T-helper 1 cell treated with Interleukin-12 subunit alpha and Interleukin-12 subunit beta and Interleukin-4 antibody, amounts not matched to agents 30 ng/mL and 1 ng/mL, for 36 hours (primary cell): ENCODE data around the gene NPEPPS. TPM values are rescaled to one million over a fixed set of nuclear protein-coding genes. Genes with fewer than 3 reads are reported as not detected.
"Not testable (repeated sequence)": the region's sequence is repeated elsewhere in the genome, so short reads cannot be mapped to it uniquely, and the experiment has no call there.

Experiments used
- intact Hi-C: fragments of 100-400 bp; cut with micrococcal nuclease; formaldehyde crosslinking; loops from one replicate; pipeline ENCODE4 v1.15.1; 2024
- total RNA-seq: library from RNA; stranded (reverse); gene quantifications from 2 replicates; pipeline ENCODE4 v1.2.3, GENCODE V29; 2022

Gene NPEPPS, protein sequence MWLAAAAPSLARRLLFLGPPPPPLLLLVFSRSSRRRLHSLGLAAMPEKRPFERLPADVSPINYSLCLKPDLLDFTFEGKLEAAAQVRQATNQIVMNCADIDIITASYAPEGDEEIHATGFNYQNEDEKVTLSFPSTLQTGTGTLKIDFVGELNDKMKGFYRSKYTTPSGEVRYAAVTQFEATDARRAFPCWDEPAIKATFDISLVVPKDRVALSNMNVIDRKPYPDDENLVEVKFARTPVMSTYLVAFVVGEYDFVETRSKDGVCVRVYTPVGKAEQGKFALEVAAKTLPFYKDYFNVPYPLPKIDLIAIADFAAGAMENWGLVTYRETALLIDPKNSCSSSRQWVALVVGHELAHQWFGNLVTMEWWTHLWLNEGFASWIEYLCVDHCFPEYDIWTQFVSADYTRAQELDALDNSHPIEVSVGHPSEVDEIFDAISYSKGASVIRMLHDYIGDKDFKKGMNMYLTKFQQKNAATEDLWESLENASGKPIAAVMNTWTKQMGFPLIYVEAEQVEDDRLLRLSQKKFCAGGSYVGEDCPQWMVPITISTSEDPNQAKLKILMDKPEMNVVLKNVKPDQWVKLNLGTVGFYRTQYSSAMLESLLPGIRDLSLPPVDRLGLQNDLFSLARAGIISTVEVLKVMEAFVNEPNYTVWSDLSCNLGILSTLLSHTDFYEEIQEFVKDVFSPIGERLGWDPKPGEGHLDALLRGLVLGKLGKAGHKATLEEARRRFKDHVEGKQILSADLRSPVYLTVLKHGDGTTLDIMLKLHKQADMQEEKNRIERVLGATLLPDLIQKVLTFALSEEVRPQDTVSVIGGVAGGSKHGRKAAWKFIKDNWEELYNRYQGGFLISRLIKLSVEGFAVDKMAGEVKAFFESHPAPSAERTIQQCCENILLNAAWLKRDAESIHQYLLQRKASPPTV
- total RNA-seq, result 94.3 and 107 TPM in 2 replicates

- intact Hi-C loops, result loop anchor here (2.0 kb wide), 2 partner anchors 38 to 118 kb away; partner anchors contain the start of gene KPNB1
Measured at GRCh38 chr17:47530557-47531232, at the start of gene NPEPPS. NPEPPS (plus strand) TSS chr17:47531108; CDS start chr17:47531301, 193 bp downstream.

DNA sequence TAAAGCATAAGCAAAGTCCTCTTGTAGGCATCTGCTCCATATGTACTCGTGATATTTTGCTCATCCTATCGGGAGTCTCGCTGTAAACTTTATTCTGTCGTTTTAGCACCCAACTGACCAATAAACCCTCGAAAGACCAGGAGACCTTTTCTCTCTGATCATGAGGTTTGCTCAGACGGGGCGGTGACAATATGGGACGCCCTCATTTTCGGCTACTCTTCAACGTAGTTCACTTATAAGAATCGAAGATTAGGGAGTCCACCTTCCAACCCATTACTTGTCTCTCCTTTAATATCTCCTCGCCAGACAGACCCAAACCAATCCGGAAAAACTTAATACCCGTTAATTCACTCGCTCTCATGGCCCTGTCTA lies 39.1 kb upstream of the NPEPPS start:
- intact Hi-C loops, result loop anchor here (1.0 to 2.0 kb wide), 2 partner anchors 39 to 157 kb away; partner anchors contain the start of genes KPNB1 and NPEPPS

DNA sequence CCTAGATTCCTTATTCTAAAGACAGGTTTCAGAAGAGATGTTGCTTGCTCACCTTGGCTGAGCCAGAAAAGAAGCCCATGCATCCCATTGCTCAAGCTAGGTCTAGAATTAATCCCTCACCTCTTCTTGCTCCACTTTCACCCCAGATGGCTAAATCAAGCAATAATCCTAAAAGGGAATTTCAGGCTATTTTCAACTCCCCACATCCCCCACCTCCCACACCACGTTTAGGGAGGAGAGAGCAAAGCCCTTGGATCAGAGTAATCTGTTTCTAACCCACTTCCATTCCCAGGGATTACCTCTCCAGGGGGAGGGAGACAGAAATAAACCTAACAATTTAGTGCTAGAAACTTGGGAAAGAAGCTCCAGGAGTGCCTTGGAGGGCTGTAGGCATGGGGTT lies 31.8 kb upstream of the NPEPPS start:
- intact Hi-C loops, result not testable (repeated sequence)

- intact Hi-C loops, result not testable (repeated sequence)
Measured at GRCh38 chr17:47499494-47499893, 31.4 kb upstream of the NPEPPS start.

DNA sequence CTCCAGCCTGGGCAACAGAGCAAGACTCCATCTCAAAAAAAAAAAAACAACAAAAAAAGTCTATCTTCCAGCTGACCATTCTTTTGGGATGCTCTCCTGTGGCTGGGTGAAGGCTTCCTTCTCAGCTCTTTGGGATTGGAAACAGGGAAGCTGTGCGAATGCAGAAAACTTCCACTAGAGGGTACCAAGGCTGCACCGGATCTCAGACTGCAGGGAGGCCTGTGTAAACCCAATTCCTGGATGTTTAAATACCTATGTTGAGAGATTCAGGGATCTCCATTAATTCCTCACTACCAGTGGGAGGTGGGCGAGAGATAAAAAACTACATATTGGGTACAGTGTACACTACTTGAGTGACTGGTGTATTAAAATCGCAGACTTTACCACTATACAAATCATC lies 30.3 kb upstream of the NPEPPS start:
- intact Hi-C loops, result loop anchor here (5.0 kb wide), 1 partner anchor 117 kb away; no protein-coding TSS in a partner anchor

GRCh38 chr17:47502122-47502731 lies 28.7 kb upstream of the NPEPPS start:
- intact Hi-C loops, result loop anchor here (5.0 kb wide), 1 partner anchor 115 kb away; no protein-coding TSS in a partner anchor

DNA sequence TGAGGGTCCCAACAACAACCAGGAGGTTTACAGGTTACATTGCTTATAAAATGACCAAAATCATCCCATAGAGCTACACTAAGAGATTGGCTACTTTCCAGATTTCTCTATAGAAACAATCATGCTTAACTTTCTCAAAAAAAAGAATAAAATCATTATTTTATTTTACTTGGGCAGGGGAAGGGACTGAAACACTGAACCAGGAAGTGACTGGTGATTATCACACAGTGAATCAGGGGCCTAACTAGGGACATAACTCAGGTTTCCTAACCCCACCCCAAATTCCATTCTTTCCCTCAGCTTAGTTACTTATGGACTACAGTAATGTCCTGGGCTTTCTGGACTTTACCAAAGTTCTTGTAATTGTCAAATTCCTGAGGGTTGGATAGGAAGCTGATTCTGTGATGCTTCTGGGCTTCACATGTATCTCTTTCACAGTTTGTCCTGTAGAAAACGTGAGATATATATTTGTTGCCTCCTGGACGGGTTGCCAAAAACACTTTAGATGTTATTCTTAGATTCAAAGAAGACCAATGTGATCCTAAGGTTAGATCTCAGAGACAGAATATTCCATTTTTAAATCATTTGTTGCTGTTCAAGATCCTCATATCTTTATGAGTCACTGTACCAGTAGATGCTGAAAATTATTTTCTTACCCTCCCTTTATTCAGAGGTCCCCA lies 28.0 kb upstream of the NPEPPS start:
- intact Hi-C loops, result loop anchor here (5.0 kb wide), 1 partner anchor 114 kb away; no protein-coding TSS in a partner anchor

- intact Hi-C loops, result not testable (repeated sequence)
Measured at GRCh38 chr17:47511701-47512146, 19.2 kb upstream of the NPEPPS start.

- intact Hi-C loops, result not testable (repeated sequence)
Measured at GRCh38 chr17:47513301-47513700, 17.6 kb upstream of the NPEPPS start.

DNA sequence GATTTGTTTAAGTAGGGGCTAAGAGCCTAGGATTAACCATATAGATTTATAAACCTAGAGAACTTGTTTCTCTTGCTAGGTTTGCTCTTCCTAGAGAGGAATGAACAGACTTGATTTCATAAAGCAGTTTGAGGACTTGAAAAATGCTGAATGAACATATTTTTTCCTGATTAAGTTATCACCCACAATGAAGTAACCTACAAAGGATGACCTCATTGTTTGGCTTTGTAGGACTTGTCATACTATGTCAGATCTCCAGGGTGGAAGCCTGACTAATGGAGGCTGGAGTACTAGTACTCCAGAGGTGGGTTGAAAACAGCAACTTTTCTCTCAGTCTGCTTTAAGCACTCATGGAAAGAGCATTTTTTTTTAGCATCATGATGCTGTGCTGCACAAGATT lies 12.0 kb upstream of the NPEPPS start:
- intact Hi-C loops, result not testable (repeated sequence)

GRCh38 chr17:47519365-47519764 lies 11.5 kb upstream of the NPEPPS start:
- intact Hi-C loops, result not testable (repeated sequence)

DNA sequence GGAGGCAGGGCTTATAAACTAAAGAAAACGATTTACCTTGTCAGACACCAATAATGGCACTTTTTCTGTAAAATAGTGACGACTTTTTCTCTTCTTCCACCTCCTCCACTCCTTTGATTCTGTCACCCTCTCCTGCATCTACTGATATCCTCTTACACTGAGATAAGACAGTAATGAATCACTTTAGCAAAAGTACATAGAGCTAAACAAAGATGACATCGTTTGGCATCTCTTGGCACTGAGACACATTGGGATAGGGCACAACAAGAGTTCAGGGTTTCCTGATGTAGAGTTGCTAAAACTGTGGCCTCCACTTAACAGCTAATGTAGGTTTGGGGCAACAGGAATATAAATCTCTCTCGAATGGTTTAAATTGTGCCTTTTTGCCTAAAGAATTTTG lies 10.6 kb upstream of the NPEPPS start:
- intact Hi-C loops, result not testable (repeated sequence)

GRCh38 chr17:47521434-47521833 lies 9.5 kb upstream of the NPEPPS start:
- intact Hi-C loops, result not testable (repeated sequence)

GRCh38 chr17:47522341-47522740 lies 8.6 kb upstream of the NPEPPS start:
- intact Hi-C loops, result not testable (repeated sequence)

DNA sequence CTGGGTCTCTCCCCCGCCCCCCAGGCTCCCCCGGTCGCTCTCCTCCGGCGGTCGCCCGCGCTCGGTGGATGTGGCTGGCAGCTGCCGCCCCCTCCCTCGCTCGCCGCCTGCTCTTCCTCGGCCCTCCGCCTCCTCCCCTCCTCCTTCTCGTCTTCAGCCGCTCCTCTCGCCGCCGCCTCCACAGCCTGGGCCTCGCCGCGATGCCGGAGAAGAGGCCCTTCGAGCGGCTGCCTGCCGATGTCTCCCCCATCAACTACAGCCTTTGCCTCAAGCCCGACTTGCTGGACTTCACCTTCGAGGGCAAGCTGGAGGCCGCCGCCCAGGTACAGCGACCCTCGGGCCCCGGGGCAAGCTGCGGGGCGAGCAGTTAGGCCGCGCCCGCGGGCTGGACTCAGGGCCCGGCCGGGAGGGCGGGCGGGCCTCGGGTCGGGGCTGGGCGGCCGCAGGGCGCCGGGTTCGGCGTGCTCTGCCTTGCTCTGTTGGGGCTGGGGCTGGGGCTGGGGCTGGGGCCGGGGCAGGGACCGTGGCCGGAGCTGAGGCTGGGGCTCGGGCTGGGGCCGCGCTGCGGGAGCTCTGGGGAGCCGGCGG lies 419 bp downstream of the NPEPPS start:
- intact Hi-C loops, result loop anchor here (2.0 kb wide), 2 partner anchors 39 to 117 kb away; partner anchors contain the start of gene KPNB1

DNA sequence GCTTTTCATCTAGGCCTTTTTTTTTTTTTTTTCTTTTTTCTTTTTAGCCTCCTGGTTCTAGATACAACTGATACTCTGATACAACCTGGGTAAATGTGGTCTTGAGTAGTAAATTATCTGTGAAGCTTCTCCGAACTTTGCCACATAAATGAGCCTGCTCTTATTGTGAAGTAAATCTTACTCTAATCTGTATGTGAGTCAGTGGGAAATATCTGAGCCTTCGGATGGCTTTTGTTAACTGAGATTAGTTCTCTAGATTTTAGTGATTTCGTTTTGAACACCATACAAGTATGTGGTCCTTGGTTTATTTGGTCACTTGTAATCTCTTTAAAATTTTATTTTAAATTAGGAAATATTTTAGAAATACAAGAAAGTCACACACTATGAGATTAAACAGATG lies 8.2 kb downstream of the NPEPPS start:
- intact Hi-C loops, result not testable (repeated sequence)

GRCh38 chr17:47541676-47542075 lies 10.8 kb downstream of the NPEPPS start:
- intact Hi-C loops, result not testable (repeated sequence)

- intact Hi-C loops, result not testable (repeated sequence)
Measured at GRCh38 chr17:47544327-47544726, 13.4 kb downstream of the NPEPPS start.

- intact Hi-C loops, result not testable (repeated sequence)
Measured at GRCh38 chr17:47554733-47555132, 23.8 kb downstream of the NPEPPS start.

GRCh38 chr17:47556108-47556507 lies 25.2 kb downstream of the NPEPPS start:
- intact Hi-C loops, result not testable (repeated sequence)
